ENCODE data around the gene RABL3.

DNA sequence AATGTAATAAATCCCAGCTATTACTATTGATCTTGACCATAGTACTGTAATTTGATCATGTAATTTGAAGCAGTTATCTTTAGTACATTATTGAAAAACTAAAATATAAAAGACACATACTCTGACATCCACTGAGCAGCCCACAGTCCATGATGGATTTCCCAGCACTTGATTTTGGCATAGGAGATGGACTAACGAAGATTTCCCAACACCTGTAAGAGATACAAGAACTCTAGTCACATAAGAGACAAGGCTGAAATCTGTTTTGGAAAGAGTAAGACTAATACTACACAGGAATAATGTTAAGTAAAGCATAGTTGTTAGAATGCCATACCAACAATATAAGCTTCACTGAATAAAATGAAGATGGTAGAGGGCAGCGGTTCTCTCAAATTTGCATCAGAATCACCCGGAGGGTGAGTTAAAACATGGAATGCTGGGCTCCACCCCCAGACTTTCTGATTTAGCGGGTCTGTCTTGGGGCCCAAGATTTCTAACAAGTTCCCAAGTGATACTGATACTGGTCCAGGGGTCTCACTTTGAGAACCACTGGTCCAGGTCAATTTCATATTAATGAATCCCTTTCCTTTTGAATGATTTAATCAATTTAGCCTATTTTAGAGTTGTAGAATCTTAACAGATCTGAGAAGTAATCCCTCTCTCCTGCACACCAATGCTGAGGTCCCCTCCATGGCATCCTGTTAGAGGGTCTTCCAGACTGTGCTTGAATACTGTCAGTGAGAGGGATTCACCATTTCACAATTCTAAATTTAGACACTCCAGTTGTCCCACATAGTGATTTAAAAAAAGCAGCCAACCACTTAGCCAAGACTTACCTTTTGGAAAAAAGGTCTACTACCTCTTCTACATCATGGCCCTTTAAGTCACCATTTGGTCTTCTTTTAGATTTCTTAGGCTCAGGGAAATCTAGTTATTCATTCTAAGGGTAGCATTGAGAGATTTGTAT is 11.5 kb downstream of the RABL3 start:
- TF ChIP-seq, protein P1, sequence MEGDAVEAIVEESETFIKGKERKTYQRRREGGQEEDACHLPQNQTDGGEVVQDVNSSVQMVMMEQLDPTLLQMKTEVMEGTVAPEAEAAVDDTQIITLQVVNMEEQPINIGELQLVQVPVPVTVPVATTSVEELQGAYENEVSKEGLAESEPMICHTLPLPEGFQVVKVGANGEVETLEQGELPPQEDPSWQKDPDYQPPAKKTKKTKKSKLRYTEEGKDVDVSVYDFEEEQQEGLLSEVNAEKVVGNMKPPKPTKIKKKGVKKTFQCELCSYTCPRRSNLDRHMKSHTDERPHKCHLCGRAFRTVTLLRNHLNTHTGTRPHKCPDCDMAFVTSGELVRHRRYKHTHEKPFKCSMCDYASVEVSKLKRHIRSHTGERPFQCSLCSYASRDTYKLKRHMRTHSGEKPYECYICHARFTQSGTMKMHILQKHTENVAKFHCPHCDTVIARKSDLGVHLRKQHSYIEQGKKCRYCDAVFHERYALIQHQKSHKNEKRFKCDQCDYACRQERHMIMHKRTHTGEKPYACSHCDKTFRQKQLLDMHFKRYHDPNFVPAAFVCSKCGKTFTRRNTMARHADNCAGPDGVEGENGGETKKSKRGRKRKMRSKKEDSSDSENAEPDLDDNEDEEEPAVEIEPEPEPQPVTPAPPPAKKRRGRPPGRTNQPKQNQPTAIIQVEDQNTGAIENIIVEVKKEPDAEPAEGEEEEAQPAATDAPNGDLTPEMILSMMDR (IDR thresholded peaks at IDR 0.05; ENCODE audit: insufficient read depth, low read length), result no peak
- TF ChIP-seq SPI1 (IDR thresholded peaks at IDR 0.05; ENCODE audit: borderline replicate concordance, low read depth), result no peak
- no peak for TF ChIP-seq POLR2AphosphoS5 (IDR thresholded peaks at IDR 0.05; ENCODE audit: low read depth)

Measured in HL-60 (cell line).